ENCODE measurements around the gene RASL10B.

Gene RASL10B

GRCh38 chr17:35791681-35792350, 60.4 kb downstream of the RASL10B start:
- H3K4me3 ChIP-seq (IDR thresholded peaks at IDR 0.05; ENCODE audit: insufficient read depth, low read depth, low read length) = no peak overlapping the region
- peaks cover 3% of the 10 kb centered on the region; the same call in 1 of the 2 replicates for H3K27me3 ChIP-seq (ENCODE audit: insufficient read depth, low read depth)
- H3K4me1 ChIP-seq (ENCODE audit: low read depth, poor library complexity, severe bottlenecking) = no peaks in the 10 kb centered on the region
- H2AFZ ChIP-seq (ENCODE audit: low read depth) = no peak overlapping the region
- H3K36me3 ChIP-seq (ENCODE audit: insufficient read depth) = no peaks in the 10 kb centered on the region
- no peak overlapping the region for H3K4me2 ChIP-seq
- no peak overlapping the region for H3K27ac ChIP-seq
- no peak for TF ChIP-seq CTCF (conservative IDR thresholded peaks at IDR 0.05; ENCODE audit: low read depth, low read length)
- no peaks in the 10 kb centered on the region for H4K20me1 ChIP-seq (ENCODE audit: insufficient read depth)
- no peak overlapping the region for H3K9ac ChIP-seq
- no peaks in the 10 kb centered on the region for H3K79me2 ChIP-seq (ENCODE audit: insufficient read depth, low read depth)
